ENCODE measurements around the gene OR1M1.
"Not testable (repeated sequence)": the region's sequence is repeated elsewhere in the genome, so short reads cannot be mapped to it uniquely, and the experiment has no call there.

The OR1M1 gene, protein sequence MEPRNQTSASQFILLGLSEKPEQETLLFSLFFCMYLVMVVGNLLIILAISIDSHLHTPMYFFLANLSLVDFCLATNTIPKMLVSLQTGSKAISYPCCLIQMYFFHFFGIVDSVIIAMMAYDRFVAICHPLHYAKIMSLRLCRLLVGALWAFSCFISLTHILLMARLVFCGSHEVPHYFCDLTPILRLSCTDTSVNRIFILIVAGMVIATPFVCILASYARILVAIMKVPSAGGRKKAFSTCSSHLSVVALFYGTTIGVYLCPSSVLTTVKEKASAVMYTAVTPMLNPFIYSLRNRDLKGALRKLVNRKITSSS

DNA sequence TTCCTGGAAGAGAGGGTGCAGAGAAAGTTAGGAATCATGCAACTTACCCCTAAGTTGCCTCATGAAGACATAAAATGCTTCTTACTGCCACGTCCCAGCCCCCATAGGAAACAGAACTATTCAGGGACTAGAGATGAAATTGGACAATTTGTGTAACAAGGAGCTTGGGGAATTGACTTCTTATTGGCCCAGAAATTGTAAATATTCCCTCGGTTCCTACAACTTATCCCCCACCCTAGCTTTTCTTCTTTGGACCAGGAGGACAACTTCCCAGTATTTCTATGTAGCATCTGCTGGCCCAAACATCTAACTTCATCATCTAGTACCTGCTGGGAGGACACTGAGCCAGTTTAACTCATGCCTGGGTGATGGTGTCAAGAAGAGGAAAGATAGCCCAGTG lies at the start of gene OR1M1:
OR1M1 (plus strand) TSS at position 301 of the 400 bp plus-strand sequence. CDS start 6,184 bp downstream, outside the sequence.
- Histone ChIP-seq H3K27me3 (ENCODE audit: control insufficient read depth, insufficient read depth, low read length) (no peaks in the 10 kb centered on the region), H3K4me1 (ENCODE audit: control insufficient read depth, insufficient read depth, low read length) (no peaks in the 10 kb centered on the region), H3K27ac (ENCODE audit: low read depth, low read length) (no peak within 1 kb of the TSS), H3K36me3 (ENCODE audit: control insufficient read depth, insufficient read depth, low read length) (no peaks in the 10 kb centered on the region), H3K9ac (ENCODE audit: low read length) (no peak within 1 kb of the TSS), H3K4me3 (ENCODE audit: low read length) (no peak within 1 kb of the TSS)

DNA sequence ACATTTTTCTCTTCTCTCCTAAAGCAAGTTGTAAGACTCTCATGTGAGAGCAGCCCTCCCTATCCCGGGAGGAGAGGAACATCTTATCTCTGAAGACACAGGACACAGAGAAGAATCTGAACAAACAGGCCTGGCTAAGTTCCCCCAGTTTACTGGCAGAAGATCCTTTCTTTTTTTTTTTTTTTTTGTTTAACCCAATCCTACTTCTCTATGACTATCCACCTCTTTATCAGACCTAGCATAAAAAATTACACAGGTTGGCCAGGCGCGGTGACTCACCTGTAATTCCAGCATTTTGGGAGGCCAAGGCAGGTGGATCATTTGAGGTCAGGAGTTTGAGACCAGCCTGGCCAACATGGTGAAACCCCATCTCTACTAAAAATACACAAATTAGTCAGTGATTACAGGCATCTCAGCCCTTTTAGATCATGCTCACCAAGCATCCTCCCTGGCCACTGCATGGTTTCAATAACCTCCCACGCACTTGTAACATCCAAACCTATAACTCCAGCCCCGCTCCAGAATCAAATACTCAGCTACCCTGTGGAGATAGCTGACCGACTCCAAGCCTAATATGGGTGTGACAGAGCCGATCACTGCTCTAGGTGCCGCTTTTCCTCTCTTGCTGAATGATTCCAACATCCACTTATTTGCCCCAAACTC lies 49.3 kb upstream of the OR1M1 start:
- no peak overlapping the region for H3K27ac ChIP-seq (ENCODE audit: low read depth, low read length)
- no peaks in the 10 kb centered on the region for H3K27me3 ChIP-seq (ENCODE audit: control insufficient read depth, insufficient read depth, low read length)
- H3K36me3 ChIP-seq (ENCODE audit: control insufficient read depth, insufficient read depth, low read length) = no peaks in the 10 kb centered on the region
- H3K4me1 ChIP-seq (ENCODE audit: control insufficient read depth, insufficient read depth, low read length) = no peaks in the 10 kb centered on the region
- no peak overlapping the region for H3K4me3 ChIP-seq (ENCODE audit: low read length)
- no peak overlapping the region for H3K9ac ChIP-seq (ENCODE audit: low read length)

DNA sequence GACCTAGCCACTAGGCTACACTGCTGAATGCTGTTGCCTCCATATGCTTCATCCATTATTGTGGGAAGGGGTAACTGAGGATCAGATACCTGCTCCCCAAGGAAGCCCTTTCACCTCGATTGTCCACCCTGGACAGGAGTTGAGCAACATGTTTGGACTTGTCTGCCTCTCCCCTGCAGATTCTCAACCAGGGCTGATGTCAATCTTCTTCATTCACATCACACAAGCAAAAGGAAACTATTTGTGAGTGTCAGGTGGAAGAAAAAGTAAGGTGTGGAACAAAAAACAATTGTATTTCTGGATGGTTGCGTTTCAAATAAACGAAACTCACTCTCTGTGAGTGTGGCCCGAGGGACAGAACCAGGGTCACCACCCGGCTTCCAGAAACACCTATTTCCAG lies 47.1 kb upstream of the OR1M1 start:
- no peaks in the 10 kb centered on the region for H3K4me1 ChIP-seq (ENCODE audit: control insufficient read depth, insufficient read depth, low read length)
- H3K27ac ChIP-seq (ENCODE audit: low read depth, low read length) = no peak overlapping the region
- H3K9ac ChIP-seq (ENCODE audit: low read length) = no peak overlapping the region
- H3K36me3 ChIP-seq (ENCODE audit: control insufficient read depth, insufficient read depth, low read length) = no peaks in the 10 kb centered on the region
- H3K4me3 ChIP-seq (ENCODE audit: low read length) = no peak overlapping the region
- H3K27me3 ChIP-seq (ENCODE audit: control insufficient read depth, insufficient read depth, low read length) = no peaks in the 10 kb centered on the region

DNA sequence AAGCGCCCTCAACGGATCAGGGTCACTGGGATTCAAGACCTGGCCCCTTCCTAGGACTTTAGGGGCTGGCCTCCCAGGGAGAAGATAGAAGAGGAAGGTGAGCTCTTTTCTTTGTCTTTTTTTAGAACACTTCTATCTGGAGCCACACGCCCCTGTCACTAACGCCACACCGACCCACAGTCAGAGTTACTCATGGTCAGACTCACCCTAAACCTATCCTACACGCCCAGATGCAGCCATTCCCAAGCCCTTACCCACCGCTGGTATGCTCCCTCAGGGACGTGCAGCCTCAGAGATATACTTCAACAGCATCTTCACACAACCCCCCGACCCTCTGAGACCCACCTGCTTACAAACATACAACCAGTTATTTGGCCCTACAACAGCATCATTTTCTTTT lies 46.7 kb upstream of the OR1M1 start:
- no peaks in the 10 kb centered on the region for H3K4me1 ChIP-seq (ENCODE audit: control insufficient read depth, insufficient read depth, low read length)
- H3K36me3 ChIP-seq (ENCODE audit: control insufficient read depth, insufficient read depth, low read length) = no peaks in the 10 kb centered on the region
- H3K27ac ChIP-seq (ENCODE audit: low read depth, low read length) = no peak overlapping the region
- no peak overlapping the region for H3K4me3 ChIP-seq (ENCODE audit: low read length)
- H3K9ac ChIP-seq (ENCODE audit: low read length) = no peak overlapping the region
- no peaks in the 10 kb centered on the region for H3K27me3 ChIP-seq (ENCODE audit: control insufficient read depth, insufficient read depth, low read length)

DNA sequence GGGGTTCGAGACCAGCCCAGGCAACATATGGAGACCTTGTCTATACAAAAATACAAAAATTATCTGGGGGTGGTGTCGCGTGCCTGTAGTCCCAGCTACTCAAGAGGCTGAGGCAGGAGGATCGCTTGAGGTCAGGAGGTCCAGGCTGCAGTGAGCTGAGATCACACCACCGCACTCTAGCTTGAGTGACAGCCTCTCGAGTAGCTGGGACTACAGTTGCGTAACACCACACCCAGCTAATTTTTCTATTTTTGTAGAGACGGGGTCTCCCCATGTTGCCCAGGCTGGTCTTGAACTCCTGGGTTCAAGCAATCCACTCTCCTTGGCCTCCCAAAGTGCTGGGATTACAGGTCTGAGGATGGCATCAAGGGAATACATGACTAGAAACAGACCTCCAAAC lies 45.8 kb upstream of the OR1M1 start:
- no peaks in the 10 kb centered on the region for H3K36me3 ChIP-seq (ENCODE audit: control insufficient read depth, insufficient read depth, low read length)
- no peaks in the 10 kb centered on the region for H3K4me1 ChIP-seq (ENCODE audit: control insufficient read depth, insufficient read depth, low read length)
- no peak overlapping the region for H3K4me3 ChIP-seq (ENCODE audit: low read length)
- no peak overlapping the region for H3K27ac ChIP-seq (ENCODE audit: low read depth, low read length)
- H3K9ac ChIP-seq (ENCODE audit: low read length) = no peak overlapping the region
- H3K27me3 ChIP-seq (ENCODE audit: control insufficient read depth, insufficient read depth, low read length) = no peaks in the 10 kb centered on the region

DNA sequence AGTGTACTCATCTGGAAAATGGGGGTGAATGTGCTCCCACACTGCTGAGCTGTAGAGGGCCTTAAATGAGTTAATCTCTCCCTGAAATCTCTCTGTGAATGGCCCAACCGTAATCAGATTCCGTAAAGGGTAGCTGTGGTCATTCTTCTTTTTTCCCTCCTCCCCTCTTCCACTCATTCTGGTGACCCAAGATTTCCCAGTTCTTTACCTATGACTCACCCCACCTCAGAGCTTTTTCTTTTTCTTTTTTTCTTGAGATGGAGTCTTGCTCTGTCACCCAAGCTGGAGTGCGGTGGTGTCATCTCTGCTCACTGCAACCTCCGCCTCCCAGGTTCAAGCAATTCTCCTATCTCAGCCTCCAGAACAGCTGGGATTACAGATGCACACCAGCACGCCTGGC lies 43.3 kb upstream of the OR1M1 start:
- no peak overlapping the region for H3K27ac ChIP-seq (ENCODE audit: low read depth, low read length)
- H3K27me3 ChIP-seq (ENCODE audit: control insufficient read depth, insufficient read depth, low read length) = no peaks in the 10 kb centered on the region
- H3K4me1 ChIP-seq (ENCODE audit: control insufficient read depth, insufficient read depth, low read length) = no peaks in the 10 kb centered on the region
- no peak overlapping the region for H3K9ac ChIP-seq (ENCODE audit: low read length)
- H3K36me3 ChIP-seq (ENCODE audit: control insufficient read depth, insufficient read depth, low read length) = no peaks in the 10 kb centered on the region
- H3K4me3 ChIP-seq (ENCODE audit: low read length) = no peak overlapping the region

DNA sequence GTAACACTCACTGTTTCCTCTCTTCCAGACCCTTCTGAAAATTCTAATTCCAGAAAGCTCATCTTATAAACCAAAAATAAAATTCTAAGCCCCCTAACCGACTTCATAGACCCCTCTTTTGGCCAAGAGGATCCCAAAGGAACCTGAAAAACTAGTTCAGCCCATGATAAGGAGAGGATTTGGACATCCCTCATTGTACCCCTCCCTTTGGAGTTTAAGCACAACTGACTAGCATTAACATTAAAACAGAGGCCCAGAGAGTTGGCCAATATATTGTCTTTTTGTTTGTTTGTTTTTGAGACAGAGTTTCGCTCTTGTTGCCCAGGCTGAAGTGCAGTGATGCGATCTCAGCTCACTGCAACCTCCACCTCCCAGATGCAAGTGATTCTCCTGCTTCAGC lies 42.4 kb upstream of the OR1M1 start:
- Histone ChIP-seq H3K27ac (ENCODE audit: low read depth, low read length) (no peak overlapping the region), H3K9ac (ENCODE audit: low read length) (no peak overlapping the region), H3K36me3 (ENCODE audit: control insufficient read depth, insufficient read depth, low read length) (no peaks in the 10 kb centered on the region), H3K4me1 (ENCODE audit: control insufficient read depth, insufficient read depth, low read length) (no peaks in the 10 kb centered on the region), H3K27me3 (ENCODE audit: control insufficient read depth, insufficient read depth, low read length) (no peaks in the 10 kb centered on the region), H3K4me3 (ENCODE audit: low read length) (no peak overlapping the region)

DNA sequence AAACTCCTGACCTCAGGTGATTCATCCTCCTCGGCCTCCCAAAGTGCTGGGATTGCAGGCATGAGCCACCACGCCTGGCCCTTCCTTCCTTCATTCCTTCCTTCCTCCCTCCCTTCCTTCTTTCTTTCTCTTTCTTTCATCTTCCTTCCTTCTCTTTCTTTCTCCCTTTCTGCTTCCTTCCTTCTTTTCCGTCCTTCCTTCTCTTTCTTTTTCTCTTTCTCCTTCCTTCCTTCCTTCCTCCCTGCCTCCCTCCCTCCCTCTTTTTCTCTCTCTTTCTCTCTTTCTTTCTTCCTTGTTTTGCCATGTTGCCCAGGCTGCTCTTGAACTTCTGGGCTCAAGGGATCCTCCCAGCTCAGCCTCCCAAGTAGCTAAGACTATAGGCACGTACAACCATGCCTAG lies 40.2 kb upstream of the OR1M1 start:
- no peak overlapping the region for H3K4me3 ChIP-seq (ENCODE audit: low read length)
- no peak overlapping the region for H3K27ac ChIP-seq (ENCODE audit: low read depth, low read length)
- no peaks in the 10 kb centered on the region for H3K36me3 ChIP-seq (ENCODE audit: control insufficient read depth, insufficient read depth, low read length)
- no peaks in the 10 kb centered on the region for H3K4me1 ChIP-seq (ENCODE audit: control insufficient read depth, insufficient read depth, low read length)
- no peaks in the 10 kb centered on the region for H3K27me3 ChIP-seq (ENCODE audit: control insufficient read depth, insufficient read depth, low read length)
- no peak overlapping the region for H3K9ac ChIP-seq (ENCODE audit: low read length)

DNA sequence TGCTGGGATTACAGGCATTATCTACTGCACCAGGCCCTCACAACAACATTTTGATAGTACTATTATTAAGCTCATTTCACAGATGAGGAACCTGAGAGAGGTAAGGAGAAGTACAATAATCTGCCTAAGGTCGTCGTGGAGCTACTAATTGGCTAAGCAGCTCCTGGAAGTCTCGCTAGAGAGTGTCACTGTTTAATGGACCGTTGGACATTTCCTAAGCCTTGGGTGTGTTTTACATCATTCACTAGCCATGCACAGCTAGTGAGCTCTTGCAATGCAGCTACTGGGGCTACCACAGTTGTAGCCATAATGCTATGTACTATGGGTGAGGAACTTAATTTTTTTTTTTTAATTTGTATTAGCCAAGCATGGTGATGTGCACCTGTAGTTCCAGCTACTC lies 34.0 kb upstream of the OR1M1 start:
- Histone ChIP-seq H3K4me1 (ENCODE audit: control insufficient read depth, insufficient read depth, low read length) (no peaks in the 10 kb centered on the region), H3K27ac (ENCODE audit: low read depth, low read length) (no peak overlapping the region), H3K9ac (ENCODE audit: low read length) (no peak overlapping the region), H3K27me3 (ENCODE audit: control insufficient read depth, insufficient read depth, low read length) (no peaks in the 10 kb centered on the region), H3K4me3 (ENCODE audit: low read length) (no peak overlapping the region), H3K36me3 (ENCODE audit: control insufficient read depth, insufficient read depth, low read length) (no peaks in the 10 kb centered on the region)

DNA sequence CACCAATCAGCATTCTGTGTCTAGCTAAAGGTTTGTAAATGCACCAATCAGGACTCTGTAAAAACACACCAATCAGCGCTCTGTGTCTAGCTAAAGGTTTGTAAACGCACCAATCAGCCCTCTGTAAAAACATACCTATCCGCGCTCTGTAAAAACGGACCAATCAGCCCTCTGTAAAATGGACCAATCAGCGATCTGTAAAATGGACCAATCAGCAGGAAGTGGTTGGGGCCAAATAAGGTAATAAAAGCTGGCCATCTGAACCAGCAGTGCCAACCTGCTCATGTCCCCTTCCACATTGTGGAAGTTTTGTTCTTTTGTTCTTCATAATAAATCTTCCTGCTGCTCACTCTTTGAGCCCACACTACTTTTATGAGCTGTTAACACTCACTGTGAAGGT lies 33.2 kb upstream of the OR1M1 start:
- H3K27me3 ChIP-seq (ENCODE audit: control insufficient read depth, insufficient read depth, low read length); H3K36me3 ChIP-seq (ENCODE audit: control insufficient read depth, insufficient read depth, low read length); H3K4me1 ChIP-seq (ENCODE audit: control insufficient read depth, insufficient read depth, low read length); H3K9ac ChIP-seq (ENCODE audit: low read length); H3K4me3 ChIP-seq (ENCODE audit: low read length); H3K27ac ChIP-seq (ENCODE audit: low read depth, low read length): not testable (repeated sequence)

DNA sequence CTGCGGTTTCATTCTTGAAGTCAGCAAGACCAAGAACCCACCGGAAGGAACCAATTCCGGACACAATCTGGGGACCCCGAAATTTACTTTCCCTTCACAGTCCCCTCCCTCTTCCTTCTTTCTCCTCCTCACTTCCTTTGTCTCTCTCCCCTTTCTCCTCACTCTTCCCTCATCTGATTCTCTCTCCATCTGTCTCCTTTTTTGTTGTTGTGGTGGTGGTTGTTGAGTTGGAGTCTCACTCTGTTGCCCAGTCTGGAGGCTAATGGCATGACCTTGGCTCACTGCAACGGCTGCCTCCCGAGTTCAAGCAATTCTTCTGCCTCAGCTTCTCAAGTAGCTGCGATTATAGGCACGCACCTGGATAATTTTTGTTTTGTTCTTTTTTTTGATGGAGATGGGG lies 32.7 kb upstream of the OR1M1 start:
- H3K36me3 ChIP-seq (ENCODE audit: control insufficient read depth, insufficient read depth, low read length) = no peaks in the 10 kb centered on the region
- no peaks in the 10 kb centered on the region for H3K4me1 ChIP-seq (ENCODE audit: control insufficient read depth, insufficient read depth, low read length)
- H3K4me3 ChIP-seq (ENCODE audit: low read length) = no peak overlapping the region
- no peaks in the 10 kb centered on the region for H3K27me3 ChIP-seq (ENCODE audit: control insufficient read depth, insufficient read depth, low read length)
- no peak overlapping the region for H3K27ac ChIP-seq (ENCODE audit: low read depth, low read length)
- no peak overlapping the region for H3K9ac ChIP-seq (ENCODE audit: low read length)

DNA sequence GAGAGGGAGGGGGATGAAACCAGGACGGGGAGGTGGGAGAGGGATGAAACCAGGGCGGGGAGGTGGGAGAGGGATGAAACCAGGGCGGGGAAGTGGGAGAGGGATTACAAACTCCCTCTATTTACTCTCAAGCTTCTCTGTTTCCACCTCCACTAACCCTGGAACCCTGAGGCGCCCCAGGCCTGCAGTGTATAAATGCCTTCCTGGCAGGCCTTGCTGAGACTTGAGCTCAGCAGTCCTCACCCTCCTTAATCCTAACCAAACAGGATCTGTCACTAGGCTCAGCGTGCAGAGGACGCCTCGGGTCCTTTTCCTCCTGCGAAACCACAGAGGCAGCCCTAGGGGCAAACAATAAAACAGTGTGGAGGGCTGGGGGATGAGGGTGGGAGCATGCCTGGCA lies 32.1 kb upstream of the OR1M1 start:
- Histone ChIP-seq H3K9ac (ENCODE audit: low read length) (no peak overlapping the region), H3K27ac (ENCODE audit: low read depth, low read length) (no peak overlapping the region)

DNA sequence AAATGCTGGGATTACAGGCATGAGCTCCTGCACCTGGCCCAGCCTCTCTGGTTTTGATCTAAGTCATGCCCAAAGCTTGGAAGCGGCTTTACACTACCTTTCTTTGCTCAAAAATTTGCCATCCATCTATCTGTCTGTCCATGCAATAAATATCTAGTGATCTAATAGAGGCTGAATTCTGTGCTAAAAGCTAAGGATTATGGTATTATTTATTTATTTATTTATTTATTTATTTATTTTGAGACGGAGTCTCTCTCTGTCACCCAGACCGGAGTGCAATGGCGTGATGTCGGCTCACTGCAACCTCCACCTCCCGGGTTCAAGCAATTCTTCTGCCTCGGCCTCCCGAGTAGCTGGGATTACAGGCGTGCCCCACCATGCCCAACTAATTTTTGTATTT lies 30.7 kb upstream of the OR1M1 start:
- not testable (repeated sequence) for H3K4me1 ChIP-seq (ENCODE audit: control insufficient read depth, insufficient read depth, low read length); H3K9ac ChIP-seq (ENCODE audit: low read length); H3K36me3 ChIP-seq (ENCODE audit: control insufficient read depth, insufficient read depth, low read length); H3K27me3 ChIP-seq (ENCODE audit: control insufficient read depth, insufficient read depth, low read length); H3K27ac ChIP-seq (ENCODE audit: low read depth, low read length); H3K4me3 ChIP-seq (ENCODE audit: low read length)

More for the DNA sequence above, 32.1 kb upstream of the OR1M1 start:
- Histone ChIP-seq H3K4me3 (ENCODE audit: low read length) (no peak overlapping the region), H3K36me3 (ENCODE audit: control insufficient read depth, insufficient read depth, low read length) (no peaks in the 10 kb centered on the region), H3K4me1 (ENCODE audit: control insufficient read depth, insufficient read depth, low read length) (no peaks in the 10 kb centered on the region), H3K27me3 (ENCODE audit: control insufficient read depth, insufficient read depth, low read length) (no peaks in the 10 kb centered on the region)

Data from rectal smooth muscle tissue (tissue), 1 donor.